H1 (cell line): ENCODE measurements around the gene RHBDF2.

ENCODE experiments used
- BRCA1 ChIP-seq: IDR thresholded peaks from 2 replicates; pipeline ENCODE4 v1.6.1; 2012; ENCODE audit warnings: low read depth, low read length, improper control_type of control experiment
- CHD2 ChIP-seq: IDR thresholded peaks from 2 replicates; pipeline ENCODE4 v1.6.1; 2012; ENCODE audit warnings: low read length, improper control_type of control experiment
- EP300 ChIP-seq, 2 experiments: IDR thresholded peaks; 1 replicate in 1 of 2; 2 replicates in 1 of 2; pipeline ENCODE4 v1.6.1; 2011 to 2012; ENCODE audit warnings: low read depth in 2 of 2, low read length in 2 of 2, mild to moderate bottlenecking in 2 of 2, borderline replicate concordance in 1 of 2, inconsistent platforms in 1 of 2, moderate library complexity in 1 of 2
- EZH2 ChIP-seq: fragments of 200-600 bp; sonication (generic); IDR thresholded peaks from 2 replicates; pipeline ENCODE4 v1.7.1; 2012; ENCODE audit warnings: low read depth, mild to moderate bottlenecking, moderate library complexity, low read length, inconsistent platforms; ENCODE audit not compliant: severe bottlenecking
- GABPA ChIP-seq: IDR thresholded peaks from 2 replicates; pipeline ENCODE4 v1.6.1; 2011; ENCODE audit warnings: mild to moderate bottlenecking, low read length, moderate library complexity, borderline replicate concordance; ENCODE audit not compliant: insufficient read depth
- POLR2A ChIP-seq, 2 experiments: IDR thresholded peaks; 1 replicate in 1 of 2; 2 replicates in 1 of 2; pipeline ENCODE4 v1.6.1; 2011; ENCODE audit warnings: low read depth in 2 of 2, low read length in 2 of 2, mild to moderate bottlenecking in 2 of 2; ENCODE audit errors: control extremely low read depth in 1 of 2
- SAP30 ChIP-seq: fragments of 300-600 bp; sonication (generic); IDR thresholded peaks from 2 replicates; pipeline ENCODE4 v1.7.1; 2012; ENCODE audit warnings: low read length, moderate library complexity, mild to moderate bottlenecking, inconsistent platforms; ENCODE audit not compliant: insufficient read depth, insufficient replicate concordance
- SIN3A ChIP-seq, 2 experiments: IDR thresholded peaks in 1 of 2; conservative IDR thresholded peaks in 1 of 2; 2 replicates each; pipeline ENCODE4 v1.6.1; 2011 to 2012; ENCODE audit warnings: low read length in 2 of 2, improper control_type of control experiment in 1 of 2, low read depth in 1 of 2, mild to moderate bottlenecking in 1 of 2
- SRF ChIP-seq: IDR thresholded peaks from 2 replicates; pipeline ENCODE4 v1.6.1; 2011; ENCODE audit warnings: mild to moderate bottlenecking, low read depth, low read length, moderate library complexity
- YY1 ChIP-seq: IDR thresholded peaks from 2 replicates; pipeline ENCODE4 v1.6.1; 2011; ENCODE audit warnings: low read depth, mild to moderate bottlenecking, low read length
- TF ChIP-seq, protein P1 (sequence below), 3 experiments: IDR thresholded peaks; 1 replicate in 2 of 3; 2 replicates in 1 of 3; pipeline versions ENCODE4 v1.5.1 to v1.6.1; 2011; ENCODE audit warnings: low read length in 3 of 3, mild to moderate bottlenecking in 3 of 3, inconsistent platforms in 2 of 3, low read depth in 1 of 3, moderate library complexity in 1 of 3; ENCODE audit not compliant: insufficient read depth in 1 of 3; ENCODE audit errors: control extremely low read depth in 1 of 3

DNA sequence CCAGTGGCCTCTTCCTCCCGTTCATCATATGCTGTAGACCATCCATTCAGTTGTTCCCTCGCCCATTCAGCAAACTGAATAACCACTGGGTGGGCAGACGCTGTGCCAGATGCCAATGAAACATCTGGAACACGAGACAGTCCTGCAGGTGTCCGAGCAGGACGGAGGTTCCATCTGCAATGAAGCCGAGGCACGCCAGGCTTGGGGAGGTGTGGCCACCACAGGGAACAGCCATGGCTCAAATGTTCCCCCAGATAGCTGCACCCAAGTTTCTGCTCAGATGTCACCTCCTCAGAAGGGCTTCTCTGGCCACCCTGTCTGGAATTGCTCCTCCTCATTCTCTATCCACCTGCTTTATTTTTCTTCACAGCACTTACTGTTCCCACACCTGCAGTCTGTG, 78.8 kb downstream of the RHBDF2 start:
- TF ChIP-seq SRF (no peak), YY1 (no peak), POLR2A (IDR thresholded peaks at IDR 0.05; ENCODE audit: control extremely low read depth in 1 of 2, low read depth in 2 of 2, low read length in 2 of 2) (no peak), GABPA (no peak), SAP30 (no peak), EZH2 (no peak), BRCA1 (no peak), SIN3A (conservative IDR thresholded peaks at IDR 0.05 in 1 of 2, IDR thresholded peaks at IDR 0.05 in 1 of 2; ENCODE audit: low read depth in 1 of 2, low read length in 2 of 2) (no peak), EP300 (IDR thresholded peaks at IDR 0.05; ENCODE audit: borderline replicate concordance in 1 of 2, low read depth in 2 of 2, low read length in 2 of 2) (peak in 1 of 2 experiments; percentile 53; a peak in 1 of 3 replicates), CHD2 (no peak)
- TF ChIP-seq, protein P1, sequence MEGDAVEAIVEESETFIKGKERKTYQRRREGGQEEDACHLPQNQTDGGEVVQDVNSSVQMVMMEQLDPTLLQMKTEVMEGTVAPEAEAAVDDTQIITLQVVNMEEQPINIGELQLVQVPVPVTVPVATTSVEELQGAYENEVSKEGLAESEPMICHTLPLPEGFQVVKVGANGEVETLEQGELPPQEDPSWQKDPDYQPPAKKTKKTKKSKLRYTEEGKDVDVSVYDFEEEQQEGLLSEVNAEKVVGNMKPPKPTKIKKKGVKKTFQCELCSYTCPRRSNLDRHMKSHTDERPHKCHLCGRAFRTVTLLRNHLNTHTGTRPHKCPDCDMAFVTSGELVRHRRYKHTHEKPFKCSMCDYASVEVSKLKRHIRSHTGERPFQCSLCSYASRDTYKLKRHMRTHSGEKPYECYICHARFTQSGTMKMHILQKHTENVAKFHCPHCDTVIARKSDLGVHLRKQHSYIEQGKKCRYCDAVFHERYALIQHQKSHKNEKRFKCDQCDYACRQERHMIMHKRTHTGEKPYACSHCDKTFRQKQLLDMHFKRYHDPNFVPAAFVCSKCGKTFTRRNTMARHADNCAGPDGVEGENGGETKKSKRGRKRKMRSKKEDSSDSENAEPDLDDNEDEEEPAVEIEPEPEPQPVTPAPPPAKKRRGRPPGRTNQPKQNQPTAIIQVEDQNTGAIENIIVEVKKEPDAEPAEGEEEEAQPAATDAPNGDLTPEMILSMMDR (IDR thresholded peaks at IDR 0.05; ENCODE audit: control extremely low read depth in 1 of 3, insufficient read depth in 1 of 3, low read depth in 1 of 3, low read length in 3 of 3), result no peak
